Hematopoietic multipotent progenitor cell treated with erythropoietin and hydrocortisone succinate and interleukin-3 and kit ligand, for 15 days (in vitro differentiated cells): Measurements from ENCODE around the gene NOL4.

ENCODE experiments used
- DNase-seq: peaks from one replicate; pipeline ENCODE4 v3.0.0-alpha.2; 2015; ENCODE audit warnings: low spot score

NOL4 gene

GRCh38 chr18:34194239-34194638 lies 30.5 kb downstream of the NOL4 start:
- DNase-seq: no peak

- no peak for DNase-seq
Measured at GRCh38 chr18:34189656-34190435, 34.9 kb downstream of the NOL4 start.
